NCI-H146 treated with DMSO at 0.1 percent for 48 hours (cell line): ENCODE results near the gene SMOC2.
A peak's percentile ranks its signal among the peaks of the same experiment; 100 is the strongest.

ENCODE experiments used
- DNase-seq: peaks from one replicate; lab custom pipeline; 2025; ENCODE audit not compliant: unreplicated experiment; lab: John Stamatoyannopoulos, UW

SMOC2 gene

GRCh38 chr6:168475188-168476013, 34.4 kb downstream of the SMOC2 start:
- no peak for DNase-seq

- no peak for DNase-seq
Measured at GRCh38 chr6:168479421-168479820, 38.4 kb downstream of the SMOC2 start.

- DNase-seq: no peak
Measured at GRCh38 chr6:168480481-168480880, 39.5 kb downstream of the SMOC2 start.

GRCh38 chr6:168485818-168486217, 44.8 kb downstream of the SMOC2 start:
- DNase-seq: no peak

GRCh38 chr6:168490757-168491156, 49.8 kb downstream of the SMOC2 start:
- DNase-seq: no peak

GRCh38 chr6:168493976-168494375, 53.0 kb downstream of the SMOC2 start:
- no peak for DNase-seq

GRCh38 chr6:168494726-168495125, 53.7 kb downstream of the SMOC2 start:
- DNase-seq: no peak

- DNase-seq: no peak
Measured at GRCh38 chr6:168495133-168495532, 54.1 kb downstream of the SMOC2 start.

- no peak for DNase-seq
Measured at GRCh38 chr6:168495636-168496035, 54.7 kb downstream of the SMOC2 start.

GRCh38 chr6:168496139-168496996, 55.4 kb downstream of the SMOC2 start:
- DNase-seq: no peak

GRCh38 chr6:168496997-168497331, 56.0 kb downstream of the SMOC2 start:
- no peak for DNase-seq

- DNase-seq: no peak
Measured at GRCh38 chr6:168497381-168497780, 56.4 kb downstream of the SMOC2 start.

GRCh38 chr6:168498161-168498843, 57.3 kb downstream of the SMOC2 start:
- DNase-seq: no peak

- peak; percentile 99 for DNase-seq
Measured at GRCh38 chr6:168499045-168499650, 58.2 kb downstream of the SMOC2 start.

GRCh38 chr6:168500519-168500918, 59.5 kb downstream of the SMOC2 start:
- no peak for DNase-seq

- DNase-seq: no peak
Measured at GRCh38 chr6:168501561-168501960, 60.6 kb downstream of the SMOC2 start.

GRCh38 chr6:168504366-168504765, 63.4 kb downstream of the SMOC2 start:
- DNase-seq: no peak

- peak; percentile 93 for DNase-seq
Measured at GRCh38 chr6:168506460-168506859, 65.5 kb downstream of the SMOC2 start.

- DNase-seq: peak; percentile 77
Measured at GRCh38 chr6:168507297-168507696, 66.3 kb downstream of the SMOC2 start.

- DNase-seq: peak; percentile 62
Measured at GRCh38 chr6:168507730-168508129, 66.7 kb downstream of the SMOC2 start.

- no peak for DNase-seq
Measured at GRCh38 chr6:168508903-168509302, 67.9 kb downstream of the SMOC2 start.
